A549 treated with Mapracorat at 1 μM for 4 hours (cell line): Measurements from ENCODE around the gene AFG3L2. TPM values are rescaled to one million over a fixed set of nuclear protein-coding genes. Genes with fewer than 3 reads are reported as not detected.

Experiments
- total RNA-seq: library from RNA; stranded (reverse); fragments of 200-300 nt; extraction: Qiagen RNA extraction; gene quantifications from 5 replicates; pipeline ENCODE4 v1.2.3, GENCODE V29; 2022

AFG3L2 gene
- 37.1 to 46.5 TPM (median 37.6 TPM) in 5 replicates for total RNA-seq

DNA sequence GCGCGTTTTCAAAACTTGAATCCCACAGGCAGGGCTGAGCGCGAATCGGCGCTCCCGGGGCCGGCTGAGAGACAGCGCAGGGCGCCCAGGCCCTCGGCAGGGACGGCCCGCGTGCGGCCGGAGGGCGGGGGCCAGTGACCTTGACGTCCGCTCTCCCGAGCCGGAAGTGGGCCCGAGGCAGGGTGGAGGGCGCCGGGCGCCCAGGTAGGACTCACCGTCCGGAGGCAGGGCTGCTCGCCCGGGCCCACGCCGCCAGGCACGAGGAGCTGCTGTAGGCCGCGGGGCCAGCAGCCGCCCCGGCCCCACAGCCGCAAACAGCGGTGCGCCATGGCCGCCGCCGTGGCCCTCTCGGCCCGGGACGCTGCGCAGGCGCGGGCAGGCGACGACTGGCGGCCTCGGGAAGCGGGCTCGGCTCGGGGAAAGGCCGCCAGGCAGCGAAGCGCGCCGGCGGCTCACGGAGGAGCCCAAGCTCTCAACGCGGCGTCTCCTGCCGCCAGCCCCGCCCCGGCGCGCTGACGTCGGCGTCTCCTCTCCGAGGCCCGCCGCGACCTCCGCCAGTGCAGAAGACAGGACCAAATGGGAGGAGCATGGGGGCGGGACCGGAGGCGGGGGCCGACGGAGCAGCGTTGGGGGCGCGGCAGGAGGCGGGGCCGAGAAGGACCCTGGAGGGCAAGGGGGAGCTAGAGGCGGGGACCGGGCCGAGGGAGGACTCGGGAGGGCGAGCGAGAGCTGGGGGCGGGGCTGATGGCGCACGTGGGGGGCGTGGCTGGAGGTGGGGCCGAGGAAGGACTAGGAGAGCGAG, at the start of gene AFG3L2:
AFG3L2 (minus strand) TSS at position 474 of the 802 bp plus-strand sequence; CDS start at position 329, 145 bp downstream.

DNA sequence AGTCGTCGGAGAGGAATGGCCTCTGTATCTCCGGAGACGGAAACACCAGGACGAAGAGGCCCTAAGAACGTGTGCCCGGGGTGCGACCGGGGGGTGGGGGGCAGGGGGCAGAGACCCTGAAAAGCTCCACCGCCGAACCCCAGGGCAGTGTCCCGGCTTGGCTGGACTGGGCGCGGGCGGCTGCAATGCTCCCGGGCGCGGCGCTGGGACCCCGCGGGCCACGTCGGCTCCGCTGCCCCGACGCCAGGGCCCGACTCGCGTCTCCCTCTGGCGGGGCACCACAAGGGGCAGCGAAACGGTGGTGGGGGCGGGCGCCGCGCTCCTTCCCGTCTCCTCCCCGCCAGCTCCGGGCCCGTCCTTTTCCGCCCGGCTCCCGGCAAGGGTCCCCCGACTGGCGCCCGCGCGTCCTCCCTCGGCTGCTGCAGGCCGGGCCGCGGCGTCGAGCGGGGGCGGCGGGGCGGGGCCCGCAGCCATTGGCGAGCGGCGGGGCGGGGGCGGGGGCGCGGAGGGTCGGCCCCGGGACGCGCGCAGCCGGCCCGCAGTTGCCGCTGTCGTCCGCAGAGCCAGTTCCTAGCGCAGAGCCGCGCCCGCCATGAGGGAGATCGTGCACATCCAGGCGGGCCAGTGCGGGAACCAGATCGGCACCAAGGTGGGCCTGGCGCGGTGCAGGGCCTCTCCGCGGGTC, 69.2 kb downstream of the AFG3L2 start, which contains the start of gene TUBB6:
TUBB6 (plus strand) TSS at position 541 of the 685 bp plus-strand sequence; CDS start at position 593, 52 bp downstream.

Other genes starting within 250 kb of the AFG3L2 start
- gene CIDEA, start 122.9 kb downstream of the AFG3L2 start, total RNA-seq = not detected in 5 replicates
- 193 to 216 TPM (median 207 TPM) in 5 replicates for gene TUBB6, start 69.0 kb downstream of the AFG3L2 start, total RNA-seq
- 5.8 to 8.9 TPM (median 7.0 TPM) in 5 replicates for gene PRELID3A, start 30.7 kb upstream of the AFG3L2 start, total RNA-seq